ENCODE data around the gene ANKFN1. TPM values are rescaled to one million over a fixed set of nuclear protein-coding genes. Genes with fewer than 3 reads are reported as not detected.

The ANKFN1 gene
- total RNA-seq, 1 experiment from 2014 or later, result not detected

- H3K79me2 ChIP-seq (ENCODE audit: insufficient read depth, low read length), result no peaks in the 10 kb centered on the region
- no peak for DNase-seq
- H3K23ac ChIP-seq (ENCODE audit: insufficient read length, low read depth, low read length), result no peak overlapping the region
- peaks cover 2 to 5% of the 10 kb centered on the region in 2 experiments; a peak in 2 of 4 replicates for H3K4me1 Mint-ChIP-seq
- no peak overlapping the region for H3K4me3 Mint-ChIP-seq
- H3K4me1 ChIP-seq (ENCODE audit: insufficient read depth, low read length), result no peaks in the 10 kb centered on the region
- no peak overlapping the region for H3T11ph ChIP-seq (ENCODE audit: low read length)
- no peaks in the 10 kb centered on the region for H3K9me3 Mint-ChIP-seq
- no peaks in the 10 kb centered on the region for H3K36me3 Mint-ChIP-seq (ENCODE audit: insufficient read depth in 1 of 3, low read depth in 3 of 3)
- no peak overlapping the region for H3K4me2 ChIP-seq (ENCODE audit: insufficient read depth, insufficient read length, low read length)
- no peak overlapping the region for H2AK5ac ChIP-seq (ENCODE audit: insufficient read length, low read length)
- H2BK120ac ChIP-seq (ENCODE audit: low read depth, low read length, poor library complexity, severe bottlenecking), result no peak overlapping the region
- TF ChIP-seq CTCF (conservative IDR thresholded peaks at IDR 0.05), result no peak
- no peak overlapping the region for H2AFZ ChIP-seq (ENCODE audit: low read length)
- no peaks in the 10 kb centered on the region for H3K27me3 ChIP-seq (ENCODE audit: insufficient read depth, low read length)
- no peak overlapping the region for H3K9ac ChIP-seq (ENCODE audit: extremely low read depth, insufficient read length, low read length)
- H4K8ac ChIP-seq (replicated peaks; ENCODE audit: insufficient read length, low read depth, low read length), result no peak overlapping the region
- no peak overlapping the region for H2BK12ac ChIP-seq (ENCODE audit: insufficient read length, low read depth, low read length)
- H2BK20ac ChIP-seq (ENCODE audit: low read depth, low read length, poor library complexity, severe bottlenecking), result no peak overlapping the region
- H3K9me3 ChIP-seq (ENCODE audit: control insufficient read depth, low read depth, low read length), result no peaks in the 10 kb centered on the region
- no peak overlapping the region for H3K27ac ChIP-seq (ENCODE audit: insufficient read length, low read depth, low read length)
- H4K91ac ChIP-seq (ENCODE audit: insufficient read length, low read depth, low read length), result no peak overlapping the region
- H3K27me3 Mint-ChIP-seq (ENCODE audit: low read depth), result no peaks in the 10 kb centered on the region; the same call in 1 of the 2 replicates
- no peak overlapping the region for H3K18ac ChIP-seq (ENCODE audit: insufficient read length, low read depth, low read length)
- no peak overlapping the region for H4K5ac ChIP-seq (ENCODE audit: insufficient read length, low read depth, low read length)
- no peaks in the 10 kb centered on the region for H3K79me1 ChIP-seq (ENCODE audit: insufficient read depth, low read depth, low read length, poor library complexity, severe bottlenecking)
- no CpG with 5 or more reads among the region's 2 CpGs for WGBS (ENCODE audit: extremely low coverage, insufficient read length, low lambda C conversion rate)
- no peaks in the 10 kb centered on the region for H3K23me2 ChIP-seq (ENCODE audit: insufficient read length, low read depth, low read length, poor library complexity, severe bottlenecking)
- no peak overlapping the region for H2BK5ac ChIP-seq (ENCODE audit: insufficient read length, low read length)
- no peak overlapping the region for H2BK15ac ChIP-seq (ENCODE audit: low read depth, low read length)
- no peaks in the 10 kb centered on the region for H4K20me1 ChIP-seq (ENCODE audit: control insufficient read depth, insufficient read depth, insufficient read length)
- H3K14ac ChIP-seq (ENCODE audit: insufficient read depth, low read length), result no peak overlapping the region
- no peak overlapping the region for H3K4ac ChIP-seq (ENCODE audit: low read depth, low read length)
- no peak overlapping the region for H3K56ac ChIP-seq (ENCODE audit: insufficient read length, low read depth, low read length)
- H3K27ac Mint-ChIP-seq, result no peak overlapping the region
Measured at GRCh38 chr17:56424005-56424404, 270.7 kb downstream of the ANKFN1 start.
